ENCODE measurements around the gene VMP1. TPM values are rescaled to one million over a fixed set of nuclear protein-coding genes. Genes with fewer than 3 reads are reported as not detected.
A peak's percentile ranks its signal among the peaks of the same experiment; 100 is the strongest.

Gene VMP1
- polyA plus RNA-seq, 2 of the 4 experiments (the other 2 are of a cell fraction): 395 to 726 TPM

GRCh38 chr17:59877965-59878364, 170.5 kb downstream of the VMP1 start:
- peak; percentile 7 for FAIRE-seq
- ChIA-PET CTCF (interaction anchor here (1.2 to 2.8 kb wide), 5 partner anchors 9 to 131 kb away, joined by 3 to 8 read pairs (median 6); no protein-coding TSS in a partner anchor), POLR2A (interaction anchor here (0.5 to 1.2 kb wide), 2 partner anchors 12 to 14 kb away, joined by 3 to 6 read pairs; partner anchors contain the start of gene TUBD1)
- TF ChIP-seq MAFK (IDR thresholded peaks at IDR 0.05; ENCODE audit: partially characterized antibody): no peak
- no peak for TF ChIP-seq EHF (CRISPR knock-in tag; IDR thresholded peaks at IDR 0.05)
- TF ChIP-seq BHLHE40 (IDR thresholded peaks at IDR 0.05; ENCODE audit: low read depth, low read length): no peak
- no peak for TF ChIP-seq REST (IDR thresholded peaks at IDR 0.05)
- no peak for TF ChIP-seq TP53 (CRISPR knock-in tag; IDR thresholded peaks at IDR 0.05)
- TF ChIP-seq NR3C1 (IDR thresholded peaks at IDR 0.05): no peak
- no peak for TF ChIP-seq BCL3 (IDR thresholded peaks at IDR 0.05)
- TF ChIP-seq JUNB (IDR thresholded peaks at IDR 0.05): no peak
- TF ChIP-seq NPAS2 (CRISPR knock-in tag; IDR thresholded peaks at IDR 0.05; ENCODE audit: borderline replicate concordance): no peak
- no peak for TF ChIP-seq CTCF (IDR thresholded peaks at IDR 0.05)
- no peak for TF ChIP-seq CBX8 (IDR thresholded peaks at IDR 0.05)
- no peak for TF ChIP-seq KDM1A (IDR thresholded peaks at IDR 0.05; ENCODE audit: low read depth)
- no peak for TF ChIP-seq PHF8 (IDR thresholded peaks at IDR 0.05; ENCODE audit: borderline replicate concordance, low read depth)
- TF ChIP-seq PBX3 (IDR thresholded peaks at IDR 0.05): no peak
- Histone ChIP-seq H3K4me1 (no peaks in the 10 kb centered on the region; the same call in 2 of the 3 replicates), H3K4me3 (no peak overlapping the region), H3K27ac (no peak overlapping the region), H3K4me2 (no peak overlapping the region), H3K9me3 (no peaks in the 10 kb centered on the region)
- DNase-seq (ENCODE audit: low read depth in 1 of 2, low spot score in 1 of 2): no peak
- WGBS (ENCODE audit: missing lambda C conversion rate): 85% methylated on average over 5 of the region's 5 CpGs
- ATAC-seq: no peak

- Histone ChIP-seq H3K4me1 (no peaks in the 10 kb centered on the region), H3K4me2 (no peak overlapping the region), H3K27ac (no peak overlapping the region), H3K9me3 (no peaks in the 10 kb centered on the region), H3K4me3 (no peak overlapping the region)
- ATAC-seq: no peak
- FAIRE-seq: no peak
- TF ChIP-seq E2F6 (IDR thresholded peaks at IDR 0.05; ENCODE audit: borderline replicate concordance, low read depth): no peak
- no peak for TF ChIP-seq SMC3 (IDR thresholded peaks at IDR 0.05)
- TF ChIP-seq POLR2AphosphoS2 (conservative IDR thresholded peaks at IDR 0.05; ENCODE audit: low read length): no peak
- TF ChIP-seq EHF (CRISPR knock-in tag; IDR thresholded peaks at IDR 0.05): no peak
- TF ChIP-seq FOSL2 (IDR thresholded peaks at IDR 0.05): no peak
- no peak for TF ChIP-seq FOSL2 (CRISPR knock-in tag; IDR thresholded peaks at IDR 0.05)
- TF ChIP-seq RAD21 (conservative IDR thresholded peaks at IDR 0.05 in 1 of 2, IDR thresholded peaks at IDR 0.05 in 1 of 2): no peak
- TF ChIP-seq NFE2L2 (conservative IDR thresholded peaks at IDR 0.05; ENCODE audit: low read length): no peak
- no peak for TF ChIP-seq ZC3H11A (IDR thresholded peaks at IDR 0.05)
- no peak for TF ChIP-seq FOSB (CRISPR knock-in tag; IDR thresholded peaks at IDR 0.05)
- no peak for DNase-seq (ENCODE audit: low read depth in 1 of 2, low spot score in 1 of 2)
- ChIA-PET CTCF (interaction anchor here (0.7 to 2.8 kb wide), 7 partner anchors 9 to 132 kb away, joined by 3 to 8 read pairs (median 6); no protein-coding TSS in a partner anchor), POLR2A (interaction anchor here (1.2 kb wide), 1 partner anchor 14 kb away, joined by 3 read pairs; the partner anchor contains the start of gene TUBD1)
- 94% methylated on average over 3 of the region's 3 CpGs for WGBS (ENCODE audit: missing lambda C conversion rate)
Observed at GRCh38 chr17:59878624-59879023, 171.2 kb downstream of the VMP1 start.
